K562 (cell line): ENCODE measurements around the gene TNNT3. TPM values are rescaled to one million over a fixed set of nuclear protein-coding genes. Genes with fewer than 3 reads are reported as not detected.

Experiments
- ATAC-seq: fragments of 200-7000 bp; cut with Tn5 transposase; 3 replicates; pipeline ENCODE4 v1.9.1; 2020; ENCODE audit warnings: moderate library complexity
- BruUV-seq: library from RNA; stranded (reverse); fragments of 400-500 nt; replicated peaks from 2 replicates; lab custom pipeline; 2021; lab: Mats Ljungman, UMichigan
- CTCF ChIA-PET: fragments of 300-600 bp; formaldehyde crosslinking; extraction: SDS; loops from one replicate; lab custom pipeline; 2021; ENCODE audit warnings: low intra/inter-chr PET ratio; lab: Yijun Ruan, JAX
- POLR2A ChIA-PET: fragments of 300-600, 350-650 bp; sonication (Branson Sonifier 250); formaldehyde crosslinking; extraction: SDS; loops from one replicate; lab custom pipeline; 2021; ENCODE audit warnings: antibody characterized with exemption, inconsistent platforms; lab: Yijun Ruan, JAX
- DNase-seq, 4 experiments: peaks; one replicate each; pipeline versions ENCODE4 v3.0.0 to v3.0.0-alpha.2; 2011 to 2018; ENCODE audit warnings: low spot score in 3 of 4, mixed read lengths in 3 of 4; ENCODE audit errors: extremely low read depth in 1 of 4
- FAIRE-seq: peaks from 2 replicates; lab custom pipeline; 2011; peaks lifted over from hg19 to GRCh38; lab: Jason Lieb, UNC
- H2AFZ ChIP-seq: 2 replicates; pipeline ENCODE4 v1.6.0; 2011; ENCODE audit warnings: low read depth, low read length, control low read depth, inconsistent platforms
- H3K27ac ChIP-seq: fragments of 200-600 bp; 3 replicates; pipeline ENCODE4 v1.8.0; 2011; ENCODE audit warnings: low read depth, mild to moderate bottlenecking, control low read depth, inconsistent platforms, low read length, moderate library complexity, mixed read lengths; ENCODE audit errors: extremely low read depth
- H3K27me3 ChIP-seq, 2 experiments: fragments of 300-600 bp in 1 of 2; 2 replicates in 1 of 2; 3 replicates in 1 of 2; pipeline versions ENCODE4 v1.6.0 to v1.8.0; 2011; ENCODE audit warnings: inconsistent platforms in 2 of 2, low read length in 2 of 2, mild to moderate bottlenecking in 1 of 2, mixed read lengths in 1 of 2, moderate library complexity in 1 of 2; ENCODE audit not compliant: control insufficient read depth in 2 of 2, insufficient read depth in 2 of 2
- H3K36me3 ChIP-seq: fragments of 300-600 bp; 3 replicates; pipeline ENCODE4 v1.8.0; 2011; ENCODE audit warnings: mild to moderate bottlenecking, low read length, inconsistent platforms; ENCODE audit not compliant: control insufficient read depth, insufficient read depth
- H3K4me1 ChIP-seq, 2 experiments: fragments of 200-600 bp in 1 of 2; replicated peaks in 1 of 2; 2 replicates in 1 of 2; 3 replicates in 1 of 2; pipeline versions ENCODE4 v1.5.1 to v1.8.0; 2011; ENCODE audit warnings: inconsistent platforms in 2 of 2, low read length in 2 of 2, mild to moderate bottlenecking in 1 of 2, mixed read lengths in 1 of 2, moderate library complexity in 1 of 2; ENCODE audit not compliant: control insufficient read depth in 2 of 2, insufficient read depth in 2 of 2
- H3K4me2 ChIP-seq: 2 replicates; pipeline ENCODE4 v1.6.1; 2011; ENCODE audit warnings: low read length, control low read depth, inconsistent platforms, mixed read lengths; ENCODE audit not compliant: insufficient read depth
- H3K4me3 ChIP-seq: fragments of 200-600 bp; sonication (generic), shearing (Covaris generic); 2 replicates; pipeline ENCODE4 v1.5.1; 2016; ENCODE audit warnings: control low read depth, inconsistent platforms
- H3K79me2 ChIP-seq: fragments of 200-600 bp; 3 replicates; pipeline ENCODE4 v1.8.0; 2011; ENCODE audit warnings: low read length, inconsistent platforms; ENCODE audit not compliant: control insufficient read depth, insufficient read depth
- H3K9ac ChIP-seq, 2 experiments: 2 replicates each; pipeline versions ENCODE4 v1.6.0 to v1.6.1; 2011; ENCODE audit warnings: low read depth in 2 of 2, low read length in 2 of 2, control low read depth in 1 of 2, inconsistent platforms in 1 of 2, mild to moderate bottlenecking in 1 of 2, mixed read lengths in 1 of 2; ENCODE audit not compliant: insufficient read depth in 1 of 2
- H3K9me1 ChIP-seq: one replicate; pipeline ENCODE4 v1.6.0; 2011; ENCODE audit warnings: inconsistent platforms, mild to moderate bottlenecking, low read length, moderate library complexity; ENCODE audit not compliant: control insufficient read depth, insufficient read depth
- H3K9me3 ChIP-seq: replicated peaks from 2 replicates; pipeline ENCODE4 v1.5.1; 2011; ENCODE audit warnings: low read depth, low read length, inconsistent platforms; ENCODE audit not compliant: control insufficient read depth, insufficient read depth
- H4K20me1 ChIP-seq: replicated peaks from 2 replicates; pipeline ENCODE4 v1.6.1; 2011; ENCODE audit warnings: low read length, inconsistent platforms, mixed read lengths; ENCODE audit not compliant: control insufficient read depth, insufficient read depth
- MNT ChIP-seq, 2 experiments: fragments of 450-650 bp; conservative IDR thresholded peaks; 2 replicates each; pipeline ENCODE4 v1.6.1; 2017; ENCODE audit warnings: mild to moderate bottlenecking in 2 of 2, moderate library complexity in 2 of 2
- WGBS: fragments of 100-300 bp; shearing (Covaris generic); methylation state at CpG from one replicate; pipeline ENCODE4 v1.1.6; 2016; ENCODE audit warnings: low coverage, mixed read lengths; ENCODE audit not compliant: insufficient coverage; ENCODE audit errors: missing lambda C conversion rate; 5-methylcytosine and 5-hydroxymethylcytosine counted together
- in situ Hi-C: fragments of 300-500 bp; cut with MboI; formaldehyde crosslinking; loops from 4 replicates; pipeline ENCODE4 v1.15.0; 2018; ENCODE audit warnings: inconsistent platforms, mixed read lengths
- intact Hi-C: fragments of 100-400 bp; cut with micrococcal nuclease; formaldehyde crosslinking; loops from 2 replicates; pipeline ENCODE4 v1.14.2; 2022
- polyA plus RNA-seq, 8 experiments: library from polyadenylated mRNA; depleted of rRNA in 4 of 8; stranded (reverse) in 5 of 8; unstranded in 3 of 8; fragments of >200 nt; fragmentation: Nextera tagmentation in 2 of 8; fragmentation: Illumina TruSeq in 1 of 8; extraction: Ambion mirVana in 2 of 8; extraction: Trizol in 1 of 8; gene quantifications; 2 replicates each; pipeline versions ENCODE4 v1.2.1 to v1.2.3, GENCODE V29; 2011 to 2014; ENCODE audit warnings: inconsistent platforms in 1 of 8, missing spikeins in 1 of 8
- total RNA-seq, 7 experiments: library from RNA; depleted of rRNA in 6 of 7; stranded (reverse); fragments of >200 nt in 6 of 7; fragmentation: Illumina TruSeq in 2 of 7; extraction: Trizol in 2 of 7; gene quantifications; 2 replicates each; pipeline versions ENCODE4 v1.2.1 to v1.2.3, GENCODE V29; 2011 to 2021; ENCODE audit warnings: low replicate concordance in 1 of 7
- TF ChIP-seq, protein P1 (sequence below): fragments of 450-650 bp; formaldehyde crosslinking; IDR thresholded peaks from 2 replicates; pipeline ENCODE4 v1.4.0; 2020; ENCODE audit warnings: mild to moderate bottlenecking, moderate library complexity
- TF ChIP-seq, protein P2 (sequence below): fragments of 250-450 bp; sonication (Bioruptor Pico); IDR thresholded peaks from 2 replicates; pipeline ENCODE4 v1.5.0; 2021

The TNNT3 gene
- total and polyA plus RNA-seq, 9 of the 15 experiments (the other 6 are each of a cell fraction or from before 2014, with no cell fraction given) = 0.10 TPM; not detected in 8

- no peak overlapping the region for H3K27ac ChIP-seq
- peaks cover 0 to 13% of the 10 kb centered on the region in 2 experiments; a peak in 1 of 5 replicates for H3K4me1 ChIP-seq
- H4K20me1 ChIP-seq = peaks cover 4% of the 10 kb centered on the region
- ChIA-PET CTCF (no interaction called here), POLR2A (interaction anchor here (0.7 kb wide), 1 partner anchor 35 kb away, joined by 3 read pairs; no protein-coding TSS in a partner anchor)
- no TSS peak for BruUV-seq
- H3K9me3 ChIP-seq = no peaks in the 10 kb centered on the region
- no peak overlapping the region for H3K9ac ChIP-seq
- DNase-seq (no peak), FAIRE-seq (no peak), ATAC-seq (no peak)
- H3K9me1 ChIP-seq = no peaks in the 10 kb centered on the region
- H3K27me3 ChIP-seq = peaks cover 8 to 45% of the 10 kb centered on the region in 2 experiments; a peak in 4 of 5 replicates
- TF ChIP-seq, protein P1, sequence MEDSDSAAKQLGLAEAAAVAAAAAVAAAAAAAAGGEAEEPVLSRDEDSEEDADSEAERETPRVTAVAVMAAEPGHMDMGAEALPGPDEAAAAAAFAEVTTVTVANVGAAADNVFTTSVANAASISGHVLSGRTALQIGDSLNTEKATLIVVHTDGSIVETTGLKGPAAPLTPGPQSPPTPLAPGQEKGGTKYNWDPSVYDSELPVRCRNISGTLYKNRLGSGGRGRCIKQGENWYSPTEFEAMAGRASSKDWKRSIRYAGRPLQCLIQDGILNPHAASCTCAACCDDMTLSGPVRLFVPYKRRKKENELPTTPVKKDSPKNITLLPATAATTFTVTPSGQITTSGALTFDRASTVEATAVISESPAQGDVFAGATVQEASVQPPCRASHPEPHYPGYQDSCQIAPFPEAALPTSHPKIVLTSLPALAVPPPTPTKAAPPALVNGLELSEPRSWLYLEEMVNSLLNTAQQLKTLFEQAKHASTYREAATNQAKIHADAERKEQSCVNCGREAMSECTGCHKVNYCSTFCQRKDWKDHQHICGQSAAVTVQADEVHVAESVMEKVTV (CRISPR knock-in tag) = no peak
- TF ChIP-seq, protein P2, sequence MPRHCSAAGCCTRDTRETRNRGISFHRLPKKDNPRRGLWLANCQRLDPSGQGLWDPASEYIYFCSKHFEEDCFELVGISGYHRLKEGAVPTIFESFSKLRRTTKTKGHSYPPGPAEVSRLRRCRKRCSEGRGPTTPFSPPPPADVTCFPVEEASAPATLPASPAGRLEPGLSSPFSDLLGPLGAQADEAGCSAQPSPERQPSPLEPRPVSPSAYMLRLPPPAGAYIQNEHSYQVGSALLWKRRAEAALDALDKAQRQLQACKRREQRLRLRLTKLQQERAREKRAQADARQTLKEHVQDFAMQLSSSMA (CRISPR knock-in tag) = no peak
- TF ChIP-seq MNT (conservative IDR thresholded peaks at IDR 0.05) = no peak
- intact Hi-C loops = no loop called here
- no peak overlapping the region for H3K4me3 ChIP-seq
- 0% methylated on average over 11 of the region's 11 CpGs for WGBS
- no peak overlapping the region for H2AFZ ChIP-seq
- H3K36me3 ChIP-seq = no peaks in the 10 kb centered on the region
- H3K79me2 ChIP-seq = no peaks in the 10 kb centered on the region
- no peak overlapping the region for H3K4me2 ChIP-seq
- in situ Hi-C loops = no loop called here
Observed at GRCh38 chr11:1887451-1888346, 31.8 kb upstream of the TNNT3 start.
